IMR-90 (cell line): ENCODE measurements around the gene VCP.

Source experiments
- CEBPB ChIP-seq: IDR thresholded peaks from 2 replicates; pipeline ENCODE4 v1.6.1; 2012; ENCODE audit warnings: low read depth, low read length, improper control_type of control experiment
- POLR2A ChIP-seq: IDR thresholded peaks from 2 replicates; pipeline ENCODE4 v1.6.1; 2012; ENCODE audit warnings: mild to moderate bottlenecking, low read depth, low read length
- RAD21 ChIP-seq: IDR thresholded peaks from 2 replicates; pipeline ENCODE4 v1.6.1; 2012; ENCODE audit warnings: low read length, improper control_type of control experiment
- TF ChIP-seq, protein P1 (sequence below): fragments of 150-350 bp; IDR thresholded peaks from 2 replicates; pipeline ENCODE4 v1.6.1; 2017; ENCODE audit warnings: mild to moderate bottlenecking, antibody characterized with exemption, low read length, low read depth
- TF ChIP-seq, protein P2 (sequence below): conservative IDR thresholded peaks from 2 replicates; pipeline ENCODE4 v1.5.1; 2012; ENCODE audit warnings: mild to moderate bottlenecking, low read depth, low read length, improper control_type of control experiment

DNA sequence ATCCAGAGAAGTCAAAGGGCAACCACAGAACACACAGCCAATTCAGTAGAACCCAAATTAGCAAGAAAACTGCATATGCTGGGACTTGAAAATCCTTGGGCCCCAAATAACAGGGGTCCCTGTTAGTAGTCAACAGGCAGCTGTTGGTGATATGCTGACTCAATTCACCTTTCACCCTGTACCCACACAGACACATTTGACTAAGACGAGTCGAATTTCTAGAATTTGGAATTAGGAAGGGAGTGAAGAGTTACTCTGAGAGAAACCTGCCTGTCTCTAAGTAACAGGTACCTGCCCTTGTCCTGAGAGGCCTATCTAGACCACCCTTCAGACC lies 821 bp upstream of the VCP start:
- TF ChIP-seq, protein P1, sequence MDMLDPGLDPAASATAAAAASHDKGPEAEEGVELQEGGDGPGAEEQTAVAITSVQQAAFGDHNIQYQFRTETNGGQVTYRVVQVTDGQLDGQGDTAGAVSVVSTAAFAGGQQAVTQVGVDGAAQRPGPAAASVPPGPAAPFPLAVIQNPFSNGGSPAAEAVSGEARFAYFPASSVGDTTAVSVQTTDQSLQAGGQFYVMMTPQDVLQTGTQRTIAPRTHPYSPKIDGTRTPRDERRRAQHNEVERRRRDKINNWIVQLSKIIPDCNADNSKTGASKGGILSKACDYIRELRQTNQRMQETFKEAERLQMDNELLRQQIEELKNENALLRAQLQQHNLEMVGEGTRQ, result no peak
- TF ChIP-seq, protein P2, sequence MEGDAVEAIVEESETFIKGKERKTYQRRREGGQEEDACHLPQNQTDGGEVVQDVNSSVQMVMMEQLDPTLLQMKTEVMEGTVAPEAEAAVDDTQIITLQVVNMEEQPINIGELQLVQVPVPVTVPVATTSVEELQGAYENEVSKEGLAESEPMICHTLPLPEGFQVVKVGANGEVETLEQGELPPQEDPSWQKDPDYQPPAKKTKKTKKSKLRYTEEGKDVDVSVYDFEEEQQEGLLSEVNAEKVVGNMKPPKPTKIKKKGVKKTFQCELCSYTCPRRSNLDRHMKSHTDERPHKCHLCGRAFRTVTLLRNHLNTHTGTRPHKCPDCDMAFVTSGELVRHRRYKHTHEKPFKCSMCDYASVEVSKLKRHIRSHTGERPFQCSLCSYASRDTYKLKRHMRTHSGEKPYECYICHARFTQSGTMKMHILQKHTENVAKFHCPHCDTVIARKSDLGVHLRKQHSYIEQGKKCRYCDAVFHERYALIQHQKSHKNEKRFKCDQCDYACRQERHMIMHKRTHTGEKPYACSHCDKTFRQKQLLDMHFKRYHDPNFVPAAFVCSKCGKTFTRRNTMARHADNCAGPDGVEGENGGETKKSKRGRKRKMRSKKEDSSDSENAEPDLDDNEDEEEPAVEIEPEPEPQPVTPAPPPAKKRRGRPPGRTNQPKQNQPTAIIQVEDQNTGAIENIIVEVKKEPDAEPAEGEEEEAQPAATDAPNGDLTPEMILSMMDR, result no peak
- TF ChIP-seq POLR2A (no peak), CEBPB (no peak), RAD21 (no peak)
